CD14-positive monocyte (primary cell): ENCODE data around the gene FOXN1. TPM values are rescaled to one million over a fixed set of nuclear protein-coding genes. Genes with fewer than 3 reads are reported as not detected.
A peak's percentile ranks its signal among the peaks of the same experiment; 100 is the strongest.

Experiments used
- DNase-seq, 3 donors: peaks; one replicate each; pipeline ENCODE4 v3.0.0-alpha.2; 2011 to 2022
- H2AFZ ChIP-seq: 2 replicates; pipeline ENCODE4 v1.6.0; 2012; ENCODE audit warnings: mild to moderate bottlenecking, low read depth, low read length, inconsistent platforms; ENCODE audit not compliant: insufficient read depth, poor library complexity, severe bottlenecking
- H3K27ac ChIP-seq, 2 donors: 1 replicate in 1 of 2; 2 replicates in 1 of 2; pipeline ENCODE4 v1.5.1; 2012 to 2013; ENCODE audit warnings: low read length in 2 of 2, control low read depth in 1 of 2, inconsistent platforms in 1 of 2, low read depth in 1 of 2, mild to moderate bottlenecking in 1 of 2
- H3K27me3 ChIP-seq, 2 donors: one replicate each; pipeline versions ENCODE4 v1.6.0 to v1.6.1; 2011 to 2013; ENCODE audit warnings: low read length in 2 of 2; ENCODE audit not compliant: control insufficient read depth in 2 of 2, insufficient read depth in 2 of 2
- H3K36me3 ChIP-seq, 2 donors: replicated peaks in 1 of 2; 1 replicate in 1 of 2; 2 replicates in 1 of 2; pipeline versions ENCODE4 v1.5.1 to v1.6.1; 2012 to 2013; ENCODE audit warnings: low read length in 2 of 2, control low read depth in 1 of 2, inconsistent platforms in 1 of 2, mild to moderate bottlenecking in 1 of 2; ENCODE audit not compliant: insufficient read depth in 2 of 2, control insufficient read depth in 1 of 2
- H3K4me1 ChIP-seq, 2 donors: 1 replicate in 1 of 2; 2 replicates in 1 of 2; pipeline versions ENCODE4 v1.5.1 to v1.6.1; 2012 to 2013; ENCODE audit warnings: low read length in 2 of 2, control low read depth in 1 of 2, inconsistent platforms in 1 of 2, mild to moderate bottlenecking in 1 of 2, moderate library complexity in 1 of 2; ENCODE audit not compliant: insufficient read depth in 2 of 2, control insufficient read depth in 1 of 2
- H3K4me2 ChIP-seq: replicated peaks from 2 replicates; pipeline ENCODE3; 2012; ENCODE audit warnings: low read length, moderate library complexity, mild to moderate bottlenecking; ENCODE audit not compliant: poor library complexity, severe bottlenecking; ENCODE audit errors: extremely low read depth
- H3K4me3 ChIP-seq, 3 experiments: fragments of 200-600 bp in 1 of 3; sonication (generic) in 1 of 3; replicated peaks in 1 of 3; 1 replicate in 2 of 3; 2 replicates in 1 of 3; pipeline ENCODE4 v1.5.1; 2011 to 2013; ENCODE audit warnings: low read length in 3 of 3, mild to moderate bottlenecking in 3 of 3, control low read depth in 2 of 3, low read depth in 2 of 3, inconsistent platforms in 1 of 3, moderate library complexity in 1 of 3
- H3K79me2 ChIP-seq: 2 replicates; pipeline ENCODE4 v1.6.0; 2012; ENCODE audit warnings: mild to moderate bottlenecking, control low read depth, inconsistent platforms, low read length, moderate library complexity; ENCODE audit not compliant: insufficient read depth
- H3K9ac ChIP-seq: 2 replicates; pipeline ENCODE4 v1.6.0; 2017; ENCODE audit warnings: low read length, mild to moderate bottlenecking; ENCODE audit not compliant: insufficient read depth, poor library complexity, severe bottlenecking
- H3K9me3 ChIP-seq, 2 donors: replicated peaks in 1 of 2; 1 replicate in 1 of 2; 2 replicates in 1 of 2; pipeline versions ENCODE4 v1.5.1 to v1.6.1; 2012 to 2013; ENCODE audit warnings: low read length in 2 of 2, control low read depth in 1 of 2; ENCODE audit not compliant: control insufficient read depth in 1 of 2, insufficient read depth in 1 of 2
- H4K20me1 ChIP-seq: 2 replicates; pipeline ENCODE4 v1.6.0; 2012; ENCODE audit warnings: mild to moderate bottlenecking, low read length, control low read depth, moderate library complexity; ENCODE audit not compliant: insufficient read depth
- H3K27ac Mint-ChIP-seq, 7 donors: one replicate each; pipeline ENCODE4 v1.8.0; 2020; ENCODE audit warnings: mild to moderate bottlenecking in 7 of 7, mixed read lengths in 7 of 7, moderate library complexity in 6 of 7, inconsistent platforms in 2 of 7
- H3K27me3 Mint-ChIP-seq, 3 donors: one replicate each; pipeline ENCODE4 v1.8.0; 2021 to 2022; ENCODE audit warnings: low read depth in 3 of 3, mild to moderate bottlenecking in 3 of 3, mixed read lengths in 3 of 3, moderate library complexity in 3 of 3, inconsistent platforms in 1 of 3
- H3K36me3 Mint-ChIP-seq, 2 donors: one replicate each; pipeline ENCODE4 v1.8.0; 2020; ENCODE audit warnings: mixed read lengths in 2 of 2, inconsistent platforms in 1 of 2, mild to moderate bottlenecking in 1 of 2
- H3K4me1 Mint-ChIP-seq: one replicate; pipeline ENCODE4 v1.8.0; 2020; ENCODE audit warnings: mild to moderate bottlenecking, mixed read lengths
- H3K4me3 Mint-ChIP-seq, 2 donors: one replicate each; pipeline ENCODE4 v1.8.0; 2020; ENCODE audit warnings: mild to moderate bottlenecking in 2 of 2, mixed read lengths in 2 of 2, moderate library complexity in 1 of 2
- H3K9me3 Mint-ChIP-seq, 7 donors: one replicate each; pipeline ENCODE4 v1.8.0; 2020 to 2022; ENCODE audit warnings: mixed read lengths in 7 of 7, mild to moderate bottlenecking in 6 of 7, moderate library complexity in 6 of 7, inconsistent platforms in 2 of 7
- WGBS: methylation state at CpG from one replicate; pipeline ENCODE4 v1.1.5; 2013; ENCODE audit warnings: missing lambda C conversion rate; ENCODE audit not compliant: insufficient coverage; 5-methylcytosine and 5-hydroxymethylcytosine counted together
- intact Hi-C, 2 donors: fragments of 100-400 bp; cut with micrococcal nuclease; formaldehyde crosslinking; loops; one replicate each; pipeline versions ENCODE4 v1.15.0 to v1.15.1; 2023
- polyA plus RNA-seq, 3 donors: library from polyadenylated mRNA; depleted of rRNA in 1 of 3; unstranded in 2 of 3; stranded (reverse) in 1 of 3; fragments of 300-500 nt in 2 of 3; fragments of >200 nt in 1 of 3; fragmentation: Illumina TruSeq in 2 of 3; gene quantifications; 1 replicate in 2 of 3; 2 replicates in 1 of 3; pipeline ENCODE4 v1.2.3, GENCODE V29; 2012 to 2021
- TF ChIP-seq, protein P1 (sequence below): fragments of 200-600 bp; IDR thresholded peaks from one replicate; pipeline ENCODE4 v1.8.0; 2022; ENCODE audit warnings: antibody characterized with exemption, mild to moderate bottlenecking

FOXN1 gene
- polyA plus RNA-seq, 3 donors, result not detected

DNA sequence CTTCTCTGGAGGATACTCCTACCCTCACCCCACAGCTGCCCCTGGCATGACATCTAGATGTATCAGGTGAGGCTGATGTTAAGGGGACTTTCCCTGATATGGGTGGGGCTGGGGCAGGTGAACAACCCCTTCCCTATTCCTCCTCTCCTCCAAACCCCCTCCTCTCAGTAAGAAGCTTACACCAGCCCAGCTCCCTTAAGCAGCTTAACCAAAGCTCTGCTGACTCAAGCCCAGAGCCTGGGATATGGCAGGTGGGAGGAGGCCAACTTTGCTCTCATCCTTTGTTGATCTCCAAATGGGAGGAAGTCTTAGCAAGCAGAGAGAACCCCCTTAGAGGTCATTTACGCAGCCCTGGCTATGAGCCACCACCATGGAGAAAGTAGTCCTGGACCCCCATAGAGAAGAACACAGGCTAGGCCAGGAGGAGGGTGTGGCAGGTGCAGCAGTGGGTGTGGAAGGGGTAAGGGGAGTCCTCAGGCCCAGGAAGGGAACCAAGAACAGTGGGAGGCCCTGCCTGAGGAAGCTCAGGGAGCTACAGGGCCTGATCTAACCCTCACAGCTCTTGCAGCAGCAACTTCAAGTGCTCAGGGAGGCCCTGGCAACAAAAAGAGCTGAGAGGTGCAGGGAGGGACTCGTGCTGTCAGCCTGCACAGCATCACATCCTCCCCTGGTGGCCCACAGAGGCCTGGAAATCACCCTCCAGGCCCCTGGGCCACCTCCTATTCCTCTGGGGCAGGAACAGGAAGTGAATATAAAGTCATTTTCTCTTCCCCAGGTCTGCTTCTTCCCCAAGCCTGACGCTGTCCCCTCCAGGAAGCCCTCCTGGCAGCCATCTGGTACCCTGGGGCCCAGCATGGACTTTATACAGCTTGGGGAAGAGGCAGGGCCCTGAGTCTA is 43.3 kb downstream of the FOXN1 start:
- peak overlapping the region; percentile 37 for H3K9ac ChIP-seq
- H3K27ac Mint-ChIP-seq, result peak overlapping the region; percentile 86 to 94 (median 93)
- H3K36me3 ChIP-seq, result peaks cover 21 to 31% of the 10 kb centered on the region in 2 donors
- peak overlapping the region; percentile 92 for H3K4me2 ChIP-seq
- peak overlapping the region; percentile 86 to 88 for H3K27ac ChIP-seq
- peaks cover 29% of the 10 kb centered on the region for H3K79me2 ChIP-seq
- H3K4me1 ChIP-seq, result peaks cover 57 to 62% of the 10 kb centered on the region in 2 donors
- H4K20me1 ChIP-seq, result peaks cover 38% of the 10 kb centered on the region
- peaks cover 36 to 50% of the 10 kb centered on the region in 2 donors for H3K36me3 Mint-ChIP-seq
- TF ChIP-seq, protein P1, sequence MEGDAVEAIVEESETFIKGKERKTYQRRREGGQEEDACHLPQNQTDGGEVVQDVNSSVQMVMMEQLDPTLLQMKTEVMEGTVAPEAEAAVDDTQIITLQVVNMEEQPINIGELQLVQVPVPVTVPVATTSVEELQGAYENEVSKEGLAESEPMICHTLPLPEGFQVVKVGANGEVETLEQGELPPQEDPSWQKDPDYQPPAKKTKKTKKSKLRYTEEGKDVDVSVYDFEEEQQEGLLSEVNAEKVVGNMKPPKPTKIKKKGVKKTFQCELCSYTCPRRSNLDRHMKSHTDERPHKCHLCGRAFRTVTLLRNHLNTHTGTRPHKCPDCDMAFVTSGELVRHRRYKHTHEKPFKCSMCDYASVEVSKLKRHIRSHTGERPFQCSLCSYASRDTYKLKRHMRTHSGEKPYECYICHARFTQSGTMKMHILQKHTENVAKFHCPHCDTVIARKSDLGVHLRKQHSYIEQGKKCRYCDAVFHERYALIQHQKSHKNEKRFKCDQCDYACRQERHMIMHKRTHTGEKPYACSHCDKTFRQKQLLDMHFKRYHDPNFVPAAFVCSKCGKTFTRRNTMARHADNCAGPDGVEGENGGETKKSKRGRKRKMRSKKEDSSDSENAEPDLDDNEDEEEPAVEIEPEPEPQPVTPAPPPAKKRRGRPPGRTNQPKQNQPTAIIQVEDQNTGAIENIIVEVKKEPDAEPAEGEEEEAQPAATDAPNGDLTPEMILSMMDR, result peak; percentile 10
- intact Hi-C loops, result no loop called here
- WGBS, result 50% methylated on average over 2 of the region's 3 CpGs
- H3K4me3 Mint-ChIP-seq, result peak overlapping the region in 1 of 2 donors; percentile 57
- H3K27me3 Mint-ChIP-seq, result peaks cover 0 to 2% (median 0%) of the 10 kb centered on the region in 3 donors
- no peaks in the 10 kb centered on the region for H3K27me3 ChIP-seq
- peaks cover 54% of the 10 kb centered on the region for H3K4me1 Mint-ChIP-seq
- H3K9me3 ChIP-seq, result no peaks in the 10 kb centered on the region
- no peak overlapping the region for H2AFZ ChIP-seq
- peak; percentile 63 to 86 (median 85) for DNase-seq
- peak overlapping the region in 1 of 3 experiments; percentile 83 for H3K4me3 ChIP-seq
- H3K9me3 Mint-ChIP-seq, result no peaks in the 10 kb centered on the region

DNA sequence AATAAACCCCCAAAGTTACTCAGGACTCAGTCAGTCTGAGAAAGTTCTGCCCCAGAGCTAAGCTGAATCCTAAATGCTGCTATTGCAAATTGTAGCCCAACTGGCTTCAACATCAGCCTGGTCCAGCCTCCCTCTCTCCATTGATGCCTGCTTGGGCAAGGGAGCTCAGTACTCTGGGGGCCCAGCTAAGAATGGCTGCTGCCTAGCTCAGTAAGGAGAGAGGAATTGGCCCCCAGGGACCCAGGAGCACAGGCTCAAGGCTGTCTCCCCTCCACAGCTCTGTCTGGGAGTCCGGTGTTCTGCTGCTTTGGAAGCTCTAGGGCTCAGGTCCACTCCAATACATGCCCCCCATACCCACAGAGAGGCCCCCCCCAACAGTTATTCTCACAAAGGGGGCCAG is 44.7 kb downstream of the FOXN1 start:
- Histone ChIP-seq H3K27me3 (no peaks in the 10 kb centered on the region), H4K20me1 (peaks cover 38% of the 10 kb centered on the region), H3K36me3 (peaks cover 35 to 43% of the 10 kb centered on the region in 2 donors), H3K4me2 (peak overlapping the region; percentile 92), H3K4me3 (peak overlapping the region in 1 of 3 experiments; percentile 83), H3K9me3 (no peaks in the 10 kb centered on the region), H3K27ac (peak overlapping the region in 1 of 2 donors; percentile 88), H3K4me1 (peaks cover 57 to 62% of the 10 kb centered on the region in 2 donors), H3K9ac (no peak overlapping the region), H3K79me2 (peaks cover 29% of the 10 kb centered on the region), H2AFZ (no peak overlapping the region)
- H3K27me3 Mint-ChIP-seq, result peaks cover 0 to 2% (median 0%) of the 10 kb centered on the region in 3 donors
- H3K4me3 Mint-ChIP-seq, result peak overlapping the region; percentile 92 to 97
- intact Hi-C loops, result no loop called here
- no CpG with 5 or more reads among the region's 1 CpG for WGBS
- H3K4me1 Mint-ChIP-seq, result peaks cover 54% of the 10 kb centered on the region
- H3K9me3 Mint-ChIP-seq, result no peaks in the 10 kb centered on the region
- H3K36me3 Mint-ChIP-seq, result peaks cover 37 to 58% of the 10 kb centered on the region in 2 donors
- H3K27ac Mint-ChIP-seq, result peak overlapping the region in 3 of 7 donors; percentile 62 to 94 (median 93)
- DNase-seq, result no peak
- TF ChIP-seq, protein P1, result no peak
